HG02571 (cell line): ENCODE data around the gene ZMYND12.
A peak's percentile ranks its signal among the peaks of the same experiment; 100 is the strongest.
"Not testable (repeated sequence)": the region's sequence is repeated elsewhere in the genome, so short reads cannot be mapped to it uniquely, and the experiment has no call there.

Source experiments
- ATAC-seq: cut with Tn5 transposase; IDR thresholded peaks from one replicate; pipeline ENCODE4 v1.9.1; 2021; ENCODE audit warnings: mild to moderate bottlenecking, moderate library complexity; ENCODE audit not compliant: unreplicated experiment

The ZMYND12 gene

GRCh38 chr1:42456010-42456753, at the start of gene ZMYND12, which contains the start of gene PPCS:
ZMYND12 (minus strand) TSS chr1:42456022; CDS start chr1:42455997, 25 bp downstream.
PPCS (plus strand) TSS chr1:42456543; CDS start chr1:42456566, 23 bp downstream.
- peak; percentile 80 for ATAC-seq

GRCh38 chr1:42504535-42505128, 48.8 kb upstream of the ZMYND12 start:
- ATAC-seq: no peak

DNA sequence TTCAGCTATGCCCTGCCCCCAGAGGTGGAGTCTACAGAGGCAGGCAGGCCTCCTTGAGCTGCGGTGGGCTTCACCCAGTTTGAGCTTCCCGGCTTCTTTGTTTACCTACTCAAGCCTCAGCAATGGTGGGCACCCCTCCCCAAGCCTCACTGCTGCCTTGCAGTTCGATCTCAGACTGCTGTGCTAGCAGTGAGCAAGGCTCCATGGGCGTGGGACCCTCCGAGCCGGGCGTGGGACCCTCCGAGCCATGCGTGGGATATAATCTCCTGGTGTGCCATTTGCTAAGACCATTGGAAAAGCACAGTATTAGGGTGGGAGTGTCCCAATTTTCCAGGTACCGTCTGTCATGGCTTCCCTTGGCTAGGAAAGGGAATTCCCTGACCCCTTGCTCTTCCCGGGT, 46.2 kb upstream of the ZMYND12 start:
- not testable (repeated sequence) for ATAC-seq

- ATAC-seq: no peak
These were observed 34.4 kb upstream of the ZMYND12 start for GRCh38 chr1:42490237-42490636.

GRCh38 chr1:42484382-42484781, 28.6 kb upstream of the ZMYND12 start:
- no peak for ATAC-seq

DNA sequence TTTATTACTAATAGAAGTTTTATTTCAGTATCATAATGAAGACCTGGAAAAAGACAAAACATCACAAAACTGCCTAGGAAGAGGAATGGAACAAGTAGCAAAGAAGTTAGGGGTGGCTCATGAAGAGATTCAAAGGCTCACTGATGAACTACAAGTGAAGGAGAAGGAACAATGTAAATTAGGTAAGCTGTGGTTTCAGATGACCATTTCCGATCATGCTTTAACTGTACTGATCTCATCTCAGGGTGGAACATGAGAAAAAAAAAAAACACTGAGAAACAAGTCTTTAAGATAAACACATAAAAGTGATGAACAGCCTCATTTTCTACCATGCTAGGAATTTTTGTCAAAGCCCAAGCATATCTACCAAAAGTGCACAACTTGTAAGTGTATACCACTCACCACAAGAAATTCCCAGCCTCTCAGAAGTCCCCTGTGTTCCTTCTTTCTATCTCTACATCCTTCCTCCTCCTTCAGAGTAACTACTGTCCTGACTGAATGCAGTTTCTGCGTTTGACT, 26.9 kb upstream of the ZMYND12 start:
- no peak for ATAC-seq

- no peak for ATAC-seq
These were observed 25.1 kb upstream of the ZMYND12 start for GRCh38 chr1:42480921-42481320.

DNA sequence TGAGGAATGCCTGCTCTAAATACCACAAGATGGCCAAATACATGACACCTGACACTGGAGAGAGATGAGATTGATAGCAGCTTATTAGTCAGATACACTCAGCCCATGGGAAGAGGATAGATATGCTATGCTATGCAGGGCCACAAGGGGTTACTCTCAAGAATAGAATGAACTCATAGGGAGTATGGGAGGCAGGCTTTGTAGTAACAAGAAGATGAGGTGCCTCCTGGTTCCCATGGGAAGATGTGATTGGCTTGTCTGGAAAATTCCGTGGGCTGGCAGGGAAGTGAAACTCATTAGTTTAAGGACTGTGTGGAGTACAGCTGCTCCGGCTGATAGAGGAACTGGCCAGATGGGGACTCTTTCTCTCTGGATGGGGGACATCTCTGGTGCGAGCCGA, 23.8 kb upstream of the ZMYND12 start:
- no peak for ATAC-seq

GRCh38 chr1:42477775-42478174, 22.0 kb upstream of the ZMYND12 start:
- ATAC-seq: no peak

GRCh38 chr1:42477354-42477753, 21.5 kb upstream of the ZMYND12 start:
- ATAC-seq: not testable (repeated sequence)

DNA sequence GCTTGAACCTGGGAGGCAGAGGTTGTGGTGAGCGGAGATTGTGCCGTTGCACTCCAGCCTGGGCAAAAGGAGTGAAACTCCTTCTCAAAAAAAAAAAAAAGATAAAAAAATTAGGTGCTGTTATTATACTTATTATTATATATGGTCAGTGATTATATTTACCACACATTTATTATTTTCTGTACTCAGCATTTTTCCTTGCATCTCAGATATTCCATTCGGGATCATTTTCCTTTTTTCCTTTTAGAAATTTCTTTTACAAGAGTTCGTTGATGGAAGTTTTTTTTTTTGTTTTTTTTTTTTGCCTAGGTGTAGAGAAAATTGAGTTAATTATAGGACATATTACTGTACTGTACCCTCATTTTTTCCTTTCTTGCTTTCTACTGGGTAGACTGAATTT, 20.8 kb upstream of the ZMYND12 start:
- no peak for ATAC-seq

GRCh38 chr1:42469727-42470126, 13.9 kb upstream of the ZMYND12 start:
- no peak for ATAC-seq

DNA sequence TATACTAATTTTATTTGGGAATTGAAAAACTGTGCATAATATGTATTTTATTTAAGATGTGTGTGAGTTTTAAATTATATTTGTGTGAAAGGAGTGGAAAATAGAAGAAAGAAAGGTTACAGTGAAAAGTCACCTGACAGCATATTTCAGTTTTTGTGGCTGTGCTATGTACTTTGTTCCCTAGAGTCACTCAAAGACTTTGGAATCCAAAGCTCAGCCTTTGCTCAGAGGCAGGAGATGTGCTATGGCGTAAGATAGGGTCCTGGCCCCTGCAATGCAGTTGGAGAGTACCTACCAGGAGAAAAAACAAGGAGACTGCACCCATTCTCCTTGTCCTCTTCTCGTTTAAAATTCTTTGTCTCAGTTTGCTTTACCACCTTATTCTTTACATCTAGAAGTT, 10.2 kb upstream of the ZMYND12 start:
- no peak for ATAC-seq

DNA sequence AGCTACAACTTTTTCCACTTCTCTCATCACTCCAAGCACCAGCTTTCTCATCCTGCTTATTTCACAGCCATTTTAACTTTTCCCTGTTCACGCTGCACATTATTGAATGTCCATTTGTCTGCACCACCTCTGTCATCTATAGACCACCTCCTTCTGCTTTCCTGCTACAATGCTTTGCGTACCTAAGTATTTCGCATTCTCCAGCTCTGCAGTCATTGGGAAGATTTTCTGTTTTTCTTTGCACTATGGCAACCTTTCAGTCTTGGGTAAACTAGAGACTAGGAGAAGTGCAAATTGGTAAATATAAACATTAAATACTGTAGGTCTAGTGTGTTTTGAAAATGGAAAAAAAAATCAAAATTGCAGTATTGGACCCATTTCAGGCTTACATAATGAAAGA, 8.1 kb upstream of the ZMYND12 start:
- ATAC-seq: no peak

GRCh38 chr1:42462828-42463763, 7.3 kb upstream of the ZMYND12 start, which contains the start of gene CCDC30:
CCDC30 (plus strand) TSS chr1:42463286; CDS start chr1:42480552, 17,266 bp downstream.
- peak; percentile 98 for ATAC-seq

GRCh38 chr1:42461196-42461595, 5.4 kb upstream of the ZMYND12 start:
- no peak for ATAC-seq

GRCh38 chr1:42456754-42457089, 900 bp upstream of the ZMYND12 start:
- ATAC-seq: peak; percentile 46

GRCh38 chr1:42454403-42454802, 1.4 kb downstream of the ZMYND12 start:
- no peak for ATAC-seq

GRCh38 chr1:42453386-42453785, 2.4 kb downstream of the ZMYND12 start:
- ATAC-seq: no peak

GRCh38 chr1:42450061-42450460, 5.8 kb downstream of the ZMYND12 start:
- no peak for ATAC-seq

GRCh38 chr1:42449256-42449655, 6.6 kb downstream of the ZMYND12 start:
- ATAC-seq: no peak
